GF-D8 (cell line): ENCODE results near the gene GAS7.

Source experiments
- DNase-seq: peaks from one replicate; lab custom pipeline; 2025; lab: John Stamatoyannopoulos, UW

Gene GAS7

DNA sequence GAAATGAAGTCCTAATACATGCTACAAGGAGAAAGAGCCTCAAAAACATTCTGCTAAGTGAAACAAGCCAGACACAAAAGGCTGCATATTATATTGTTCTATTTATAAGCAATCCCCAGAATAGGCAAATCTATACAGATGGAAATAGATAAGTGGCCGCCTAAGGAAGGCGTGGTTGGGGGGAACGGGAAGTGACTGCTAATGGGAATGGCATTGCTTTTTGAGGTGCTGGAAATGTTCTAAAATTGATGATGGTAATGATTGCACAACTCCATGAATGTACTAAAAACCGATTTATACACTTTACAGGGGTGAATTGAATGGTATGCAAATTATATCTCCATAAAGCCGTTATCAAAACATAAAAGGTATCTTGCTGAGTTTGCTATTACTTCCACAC, 67.7 kb downstream of the GAS7 start:
- DNase-seq, result no peak

GRCh38 chr17:10130263-10130662, 68.1 kb downstream of the GAS7 start:
- DNase-seq, result no peak

DNA sequence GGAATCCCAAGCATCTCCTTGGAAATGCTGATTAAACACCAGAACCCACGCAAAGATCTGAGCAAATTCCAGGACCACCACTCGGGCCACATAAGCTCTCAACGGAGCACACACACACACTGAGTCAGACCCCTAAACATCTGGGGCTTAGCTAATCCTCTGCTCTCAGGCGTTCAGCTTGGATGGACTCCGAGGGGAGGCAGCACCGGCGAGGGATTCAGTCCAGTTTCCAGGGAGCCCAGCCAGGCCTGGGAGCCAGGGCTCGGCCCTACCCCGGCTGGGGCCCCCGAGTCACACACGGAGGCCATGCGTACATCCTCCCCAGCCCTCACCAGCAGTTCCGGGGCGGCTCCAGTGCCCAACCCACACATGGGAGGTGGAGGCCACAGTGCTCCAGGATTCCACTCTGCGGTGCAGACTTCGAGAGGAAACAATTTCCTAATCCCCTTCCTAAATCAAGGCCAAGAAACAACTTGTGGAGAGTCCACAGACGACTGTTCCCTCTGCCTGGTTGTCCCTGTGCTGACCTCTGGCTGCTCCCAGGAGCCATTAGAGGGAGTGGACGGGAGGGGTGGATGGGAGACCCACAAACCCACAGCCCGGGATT, 70.5 kb downstream of the GAS7 start:
- DNase-seq, result no peak

DNA sequence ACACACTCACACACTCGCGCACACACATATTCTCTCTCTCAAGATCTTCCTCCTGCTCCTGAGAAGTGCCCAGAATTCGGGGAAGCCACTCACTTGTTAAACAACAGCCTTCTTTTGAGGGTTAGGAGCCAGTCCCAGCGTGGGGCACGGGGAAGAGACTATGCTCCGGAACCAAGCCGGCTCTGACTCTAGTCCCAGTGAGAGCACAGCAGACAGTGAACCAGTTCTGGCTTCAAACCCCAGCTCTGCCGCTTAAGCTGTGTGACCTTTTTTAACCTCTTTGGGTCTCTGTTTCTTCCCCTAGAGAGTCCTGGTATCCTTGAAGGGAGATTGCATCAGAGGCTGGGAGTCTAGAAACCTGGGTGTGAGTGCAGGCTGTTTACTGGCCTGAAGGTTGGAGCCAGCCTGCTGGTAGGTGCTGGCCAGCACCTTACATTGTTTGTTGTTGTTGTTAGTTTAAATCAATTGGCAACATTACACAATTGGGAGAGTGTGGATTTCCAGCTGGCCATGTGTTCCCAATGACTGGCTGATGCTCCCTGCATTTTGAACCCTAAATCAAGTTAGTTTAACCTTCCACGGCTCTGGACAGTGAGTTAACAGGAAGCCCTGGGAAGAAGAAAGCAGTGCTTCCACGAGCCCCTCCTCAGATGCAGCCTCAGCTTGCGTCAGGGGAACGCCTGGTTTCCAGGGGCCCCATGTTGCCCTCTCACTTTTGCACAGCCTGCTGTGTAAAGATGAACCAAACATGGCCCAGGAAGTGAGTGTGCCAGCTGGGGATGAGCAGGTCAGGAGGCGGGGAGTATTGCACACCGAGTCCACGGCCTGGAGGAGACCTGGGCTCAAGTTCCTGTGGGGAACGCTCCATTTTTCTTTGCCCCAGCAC, 71.5 kb downstream of the GAS7 start:
- DNase-seq, result peak; percentile 50

DNA sequence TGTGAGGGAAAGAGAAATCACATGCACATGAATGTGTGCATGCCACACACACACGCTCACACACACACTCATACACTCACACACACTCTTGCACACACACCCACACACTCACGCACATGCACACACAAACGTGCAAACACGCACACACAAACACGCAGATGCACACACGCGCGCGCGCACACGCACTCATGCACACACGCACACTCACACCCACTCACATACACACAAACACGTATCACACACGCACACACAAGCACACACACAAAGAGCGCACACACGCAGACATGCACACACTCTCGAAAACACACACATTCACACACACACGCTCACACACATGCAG, 72.2 kb downstream of the GAS7 start:
- DNase-seq, result no peak

DNA sequence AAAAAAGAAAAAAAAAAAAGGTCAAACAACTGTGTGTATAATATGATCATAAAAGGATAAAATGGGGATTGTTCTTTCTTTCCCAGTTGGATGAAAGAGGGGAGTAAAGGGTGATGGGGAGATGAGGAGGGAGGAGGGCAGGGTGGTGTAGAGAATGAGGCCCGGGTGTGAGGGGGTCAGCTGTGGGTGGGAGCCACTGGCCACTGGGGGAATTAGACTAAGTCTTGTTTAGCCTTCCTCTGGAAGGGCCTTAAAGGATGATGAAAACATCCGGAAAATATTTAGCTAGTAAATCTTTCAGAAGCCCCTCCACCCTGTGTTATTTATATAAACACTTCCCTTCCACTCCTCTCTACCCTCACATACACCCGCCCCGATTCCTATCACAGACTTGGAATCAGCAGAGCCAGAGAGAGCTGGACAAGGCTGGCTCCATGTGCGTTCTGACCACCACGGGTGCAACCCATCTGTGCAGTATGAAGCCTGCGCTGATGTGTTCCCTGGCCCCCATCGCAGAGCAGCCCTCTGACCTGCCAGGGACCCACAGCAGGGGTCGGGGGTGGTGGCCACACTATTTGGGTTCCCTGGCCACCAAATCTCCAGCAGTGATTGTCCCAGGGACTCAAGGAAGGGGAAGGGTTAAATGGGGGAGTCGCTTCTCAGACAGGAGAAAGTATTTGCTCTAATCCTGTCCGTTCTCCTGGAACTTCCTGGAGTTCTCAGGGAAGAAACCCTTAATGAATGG, 72.7 kb downstream of the GAS7 start:
- DNase-seq, result no peak

GRCh38 chr17:10123093-10123492, 75.3 kb downstream of the GAS7 start:
- DNase-seq, result no peak

- no peak for DNase-seq
Measured at GRCh38 chr17:10121971-10122707, 76.3 kb downstream of the GAS7 start.

DNA sequence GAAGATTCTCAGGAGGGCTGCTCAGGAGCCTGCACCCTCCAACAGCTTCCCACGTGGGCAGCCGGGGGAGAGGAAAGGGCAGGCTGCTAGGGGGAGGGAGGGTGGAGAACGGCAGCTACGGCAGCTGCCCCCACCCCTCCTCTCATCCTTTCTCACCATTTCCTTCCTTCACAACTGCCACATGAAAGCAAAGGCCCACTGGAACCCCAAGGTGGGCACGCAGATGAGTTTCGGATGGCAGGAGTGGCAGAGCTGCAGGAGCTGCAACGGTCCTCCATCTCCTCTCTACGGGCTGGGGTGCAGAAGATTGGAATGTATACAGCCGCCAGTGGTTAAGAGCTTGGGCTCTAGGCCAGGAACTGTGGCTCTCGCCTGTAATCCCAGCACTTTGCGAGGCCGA, 77.7 kb downstream of the GAS7 start:
- no peak for DNase-seq

DNA sequence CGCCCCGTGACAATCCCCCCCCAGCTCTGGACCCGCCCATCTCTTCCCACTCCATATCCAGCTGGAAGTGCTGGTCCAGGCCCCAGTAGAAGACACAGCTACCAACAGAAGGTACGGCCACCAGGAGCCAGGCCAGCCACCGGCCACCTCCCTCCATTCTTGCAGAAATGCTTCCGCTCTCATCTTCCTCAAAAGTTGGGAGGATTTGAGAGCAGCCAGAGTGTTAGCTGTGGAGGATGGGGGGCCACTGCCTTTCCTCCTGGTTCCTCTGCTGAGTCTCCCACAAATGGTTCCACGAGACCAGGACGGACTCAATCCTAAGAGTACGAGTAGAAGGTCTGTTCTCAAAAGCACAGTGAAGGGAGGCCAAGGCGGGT, 78.3 kb downstream of the GAS7 start:
- DNase-seq, result peak; percentile 73

DNA sequence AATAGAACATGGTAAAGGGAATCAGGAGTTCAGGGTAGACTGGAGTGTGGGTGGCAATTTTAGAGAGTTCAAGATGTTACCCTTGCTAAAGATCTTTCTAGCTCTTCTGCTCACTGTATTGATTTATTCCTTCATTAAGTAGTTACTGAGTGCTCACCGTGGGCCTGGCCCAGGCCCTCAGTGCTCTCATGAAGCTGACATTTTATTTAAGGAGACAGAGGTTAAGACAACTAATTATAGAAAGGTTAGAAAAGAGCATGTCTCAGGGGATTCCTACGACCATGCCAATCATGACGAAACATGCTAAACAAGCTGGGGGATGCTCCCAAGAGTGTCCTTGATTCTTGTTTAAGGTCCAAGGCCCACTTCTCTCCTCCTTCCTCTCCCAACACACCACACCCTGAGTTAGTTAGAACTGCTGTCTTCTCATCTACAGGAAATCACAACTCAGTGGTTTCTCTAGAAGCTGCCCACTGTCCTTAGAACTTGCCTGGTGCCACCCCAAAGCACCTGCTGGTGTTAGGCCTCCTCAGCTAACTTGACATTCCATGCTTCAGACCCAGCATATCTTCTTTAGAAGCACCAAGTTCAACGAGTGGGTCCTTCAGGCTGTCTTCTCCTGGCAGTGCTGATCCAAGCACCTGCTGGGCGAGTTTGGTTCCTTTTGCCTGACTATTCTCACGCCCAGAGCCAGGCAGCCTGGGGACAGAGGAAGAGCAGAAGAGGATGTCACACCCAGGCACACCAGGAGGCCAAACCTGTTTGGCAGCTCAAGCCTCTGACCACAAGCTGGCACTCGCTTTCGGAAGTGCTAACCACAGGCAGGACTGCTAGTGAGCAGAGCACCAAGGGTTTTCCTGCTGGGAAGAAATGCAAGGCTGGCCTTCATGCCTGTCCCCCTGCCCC, 79.0 kb downstream of the GAS7 start:
- peak; percentile 88 for DNase-seq

GRCh38 chr17:10118788-10119130, 79.6 kb downstream of the GAS7 start:
- peak; percentile 17 for DNase-seq

DNA sequence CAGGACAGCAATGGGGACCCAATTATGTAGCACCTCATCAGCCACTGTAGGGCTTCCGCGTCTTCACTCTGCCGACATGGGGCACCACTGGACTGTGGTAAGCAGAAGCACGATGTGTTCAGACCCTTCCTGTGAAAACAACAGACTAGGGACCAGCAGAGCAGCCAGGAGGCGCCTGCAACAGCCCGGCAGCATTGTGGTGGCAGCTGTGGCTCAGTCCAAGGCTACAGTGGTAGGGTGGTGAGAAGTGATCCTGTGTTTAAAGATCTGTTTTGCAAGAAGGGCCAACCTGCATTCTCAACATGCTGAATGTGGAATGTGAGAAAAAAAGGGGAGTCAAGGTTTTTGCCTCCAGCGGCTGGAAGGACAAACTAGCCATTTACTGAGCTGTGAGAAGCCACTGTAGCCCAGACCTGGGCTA, 80.8 kb downstream of the GAS7 start:
- no peak for DNase-seq

- DNase-seq, result no peak
Measured at GRCh38 chr17:10116753-10117420, 81.5 kb downstream of the GAS7 start.

- no peak for DNase-seq
Measured at GRCh38 chr17:10116267-10116666, 82.1 kb downstream of the GAS7 start.

DNA sequence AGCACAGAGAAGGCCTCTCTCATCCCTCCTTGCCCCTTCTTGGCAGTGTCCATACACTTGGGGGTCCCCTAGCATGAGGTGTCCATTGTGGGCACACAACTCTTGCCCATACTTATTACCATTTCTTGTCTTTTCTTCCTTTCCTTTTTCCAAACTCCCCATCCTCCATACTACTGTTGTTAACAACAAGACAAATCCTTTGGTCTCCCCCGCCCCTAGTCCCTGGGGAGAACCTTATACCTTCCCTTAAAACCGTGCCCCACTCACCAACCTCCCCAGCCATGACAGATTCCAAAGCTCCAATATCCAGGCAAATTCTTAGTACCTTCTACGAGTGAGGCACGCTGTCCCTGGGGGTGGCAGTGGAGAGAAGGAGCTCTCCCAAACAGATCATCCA, 82.9 kb downstream of the GAS7 start:
- no peak for DNase-seq

GRCh38 chr17:10114931-10115535, 83.4 kb downstream of the GAS7 start:
- DNase-seq, result peak; percentile 99

- DNase-seq, result no peak
Measured at GRCh38 chr17:10112962-10113361, 85.4 kb downstream of the GAS7 start.

DNA sequence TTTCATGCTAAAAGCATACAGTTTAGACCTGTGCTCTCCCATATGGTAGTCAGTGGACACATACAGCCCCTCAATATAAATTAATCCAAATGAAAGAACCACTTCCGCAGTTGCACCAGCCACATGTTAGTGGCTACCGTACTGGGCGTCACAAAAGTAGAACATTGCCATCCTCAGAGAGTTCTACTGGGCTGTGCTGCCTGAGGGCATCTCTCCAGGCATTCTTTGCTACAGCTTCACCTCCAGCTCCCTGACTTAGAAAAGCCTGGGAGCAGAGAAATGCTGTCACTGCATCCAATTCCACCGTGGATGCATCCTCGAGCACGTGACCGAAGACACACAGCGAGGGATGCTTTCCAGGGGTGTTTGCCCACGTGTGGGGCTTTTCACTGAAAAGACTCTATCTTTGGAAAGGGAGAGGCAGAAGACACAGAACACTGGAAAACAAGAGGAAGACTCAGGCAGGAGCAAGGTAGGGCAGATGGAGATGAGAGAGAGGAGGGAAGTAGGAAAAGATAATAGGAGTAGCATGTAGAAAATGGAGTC, 86.4 kb downstream of the GAS7 start:
- DNase-seq, result no peak

DNA sequence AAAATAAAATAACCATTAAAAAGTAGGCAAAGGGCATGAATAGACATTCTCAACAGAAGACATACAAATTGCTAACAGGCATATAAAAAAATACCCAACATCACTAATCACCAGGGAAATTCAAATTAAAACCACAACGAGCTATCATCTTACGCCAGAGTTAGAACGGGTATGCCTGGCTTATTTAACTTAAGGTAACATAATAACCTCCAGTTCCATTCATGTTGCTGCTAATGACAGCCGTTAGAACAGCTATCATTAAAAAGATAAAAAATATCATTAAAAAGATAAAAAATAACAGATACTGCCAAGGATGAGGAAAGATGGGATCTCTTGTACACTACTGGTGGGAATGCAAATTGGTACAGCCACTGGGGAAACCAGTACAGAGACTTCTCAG, 89.3 kb downstream of the GAS7 start:
- DNase-seq, result no peak
